Measurements from ENCODE around the gene LARP7.

LARP7 gene

GRCh38 chr4:112677519-112678091 lies 40.7 kb downstream of the LARP7 start:
- ATAC-seq: no peak
- TF ChIP-seq ESRRG (CRISPR knock-in tag; IDR thresholded peaks at IDR 0.05) (no peak), ZNF70 (CRISPR knock-in tag; IDR thresholded peaks at IDR 0.05) (no peak), ZFP3 (CRISPR knock-in tag; IDR thresholded peaks at IDR 0.05) (no peak), TOX (CRISPR knock-in tag; IDR thresholded peaks at IDR 0.05; ENCODE audit: borderline replicate concordance) (no peak), ISL1 (CRISPR knock-in tag; IDR thresholded peaks at IDR 0.05) (no peak), ZFP30 (CRISPR knock-in tag; IDR thresholded peaks at IDR 0.05) (no peak), GLIS3 (CRISPR knock-in tag; IDR thresholded peaks at IDR 0.05) (no peak), OSR1 (CRISPR knock-in tag; IDR thresholded peaks at IDR 0.05) (no peak), ZNF565 (CRISPR knock-in tag; conservative IDR thresholded peaks at IDR 0.05; ENCODE audit: low read depth) (no peak), SNAI2 (CRISPR knock-in tag; IDR thresholded peaks at IDR 0.05) (no peak)

DNA sequence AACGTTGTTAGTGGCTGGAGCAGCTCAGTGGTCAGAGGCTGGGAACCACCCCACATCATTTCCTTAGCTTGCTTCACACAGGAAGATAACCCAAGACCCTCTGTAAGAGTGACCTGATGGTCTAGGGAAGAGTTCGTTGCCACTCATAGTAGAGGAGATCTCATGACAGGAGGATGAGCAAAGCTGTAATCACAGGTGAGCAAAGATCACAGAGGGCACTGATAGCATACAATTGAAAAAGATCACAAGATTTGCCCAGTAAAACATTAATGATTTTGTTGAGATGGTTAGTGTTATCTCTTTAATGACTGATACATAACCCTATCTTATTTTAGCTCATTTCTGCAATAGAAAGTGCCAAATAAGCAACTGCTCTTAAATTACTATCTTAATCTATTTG lies 44.1 kb downstream of the LARP7 start:
- no peak for ATAC-seq
- TF ChIP-seq BACH2 (CRISPR knock-in tag; IDR thresholded peaks at IDR 0.05; ENCODE audit: borderline replicate concordance) (no peak), ARNTL (CRISPR knock-in tag; IDR thresholded peaks at IDR 0.05; ENCODE audit: borderline replicate concordance, low read depth) (no peak)

DNA sequence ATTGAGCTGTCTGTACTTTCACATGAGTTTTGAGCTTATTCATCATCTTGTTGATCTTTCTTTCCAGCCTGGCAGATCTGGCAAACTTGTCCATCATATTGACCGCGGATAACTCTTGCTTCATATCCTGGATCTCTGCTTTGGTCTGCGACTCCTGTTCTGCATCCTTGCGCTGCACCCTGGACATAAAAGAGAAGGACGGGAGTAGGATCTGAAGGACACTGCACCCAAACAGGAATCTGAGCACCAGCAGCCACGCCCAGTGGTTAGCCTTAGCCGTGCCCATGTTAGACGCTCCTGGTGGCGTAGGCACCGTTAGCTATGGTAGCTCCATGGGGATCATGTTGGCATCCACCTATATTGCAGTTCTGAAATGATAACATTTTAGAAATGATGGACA lies 56.6 kb downstream of the LARP7 start:
- no peak for ATAC-seq
- TF ChIP-seq POU6F1 (CRISPR knock-in tag; IDR thresholded peaks at IDR 0.05; ENCODE audit: borderline replicate concordance, low read depth) (no peak), GLIS3 (CRISPR knock-in tag; IDR thresholded peaks at IDR 0.05) (no peak), PPARA (CRISPR knock-in tag; IDR thresholded peaks at IDR 0.05; ENCODE audit: borderline replicate concordance) (no peak), ZFP30 (CRISPR knock-in tag; IDR thresholded peaks at IDR 0.05) (no peak), CREB5 (CRISPR knock-in tag; IDR thresholded peaks at IDR 0.05; ENCODE audit: low read depth) (no peak), ZNF565 (CRISPR knock-in tag; conservative IDR thresholded peaks at IDR 0.05; ENCODE audit: low read depth) (no peak), ARNTL (CRISPR knock-in tag; IDR thresholded peaks at IDR 0.05; ENCODE audit: borderline replicate concordance, low read depth) (no peak), TOX (CRISPR knock-in tag; IDR thresholded peaks at IDR 0.05; ENCODE audit: borderline replicate concordance) (no peak), BACH2 (CRISPR knock-in tag; IDR thresholded peaks at IDR 0.05; ENCODE audit: borderline replicate concordance) (no peak), SNAI2 (CRISPR knock-in tag; IDR thresholded peaks at IDR 0.05) (no peak), CSRNP3 (CRISPR knock-in tag; IDR thresholded peaks at IDR 0.05) (no peak)
- TF ChIP-seq, protein P1, sequence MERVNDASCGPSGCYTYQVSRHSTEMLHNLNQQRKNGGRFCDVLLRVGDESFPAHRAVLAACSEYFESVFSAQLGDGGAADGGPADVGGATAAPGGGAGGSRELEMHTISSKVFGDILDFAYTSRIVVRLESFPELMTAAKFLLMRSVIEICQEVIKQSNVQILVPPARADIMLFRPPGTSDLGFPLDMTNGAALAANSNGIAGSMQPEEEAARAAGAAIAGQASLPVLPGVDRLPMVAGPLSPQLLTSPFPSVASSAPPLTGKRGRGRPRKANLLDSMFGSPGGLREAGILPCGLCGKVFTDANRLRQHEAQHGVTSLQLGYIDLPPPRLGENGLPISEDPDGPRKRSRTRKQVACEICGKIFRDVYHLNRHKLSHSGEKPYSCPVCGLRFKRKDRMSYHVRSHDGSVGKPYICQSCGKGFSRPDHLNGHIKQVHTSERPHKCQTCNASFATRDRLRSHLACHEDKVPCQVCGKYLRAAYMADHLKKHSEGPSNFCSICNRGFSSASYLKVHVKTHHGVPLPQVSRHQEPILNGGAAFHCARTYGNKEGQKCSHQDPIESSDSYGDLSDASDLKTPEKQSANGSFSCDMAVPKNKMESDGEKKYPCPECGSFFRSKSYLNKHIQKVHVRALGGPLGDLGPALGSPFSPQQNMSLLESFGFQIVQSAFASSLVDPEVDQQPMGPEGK (CRISPR knock-in tag; IDR thresholded peaks at IDR 0.05; ENCODE audit: borderline replicate concordance): no peak

GRCh38 chr4:112700679-112701078 lies 63.7 kb downstream of the LARP7 start:
- ATAC-seq: no peak
- no peak for TF ChIP-seq TSHZ2 (CRISPR knock-in tag; IDR thresholded peaks at IDR 0.05)
- no peak for TF ChIP-seq ZFP30 (CRISPR knock-in tag; IDR thresholded peaks at IDR 0.05)
- TF ChIP-seq ZNF8 (CRISPR knock-in tag; IDR thresholded peaks at IDR 0.05): no peak
- TF ChIP-seq RARB (CRISPR knock-in tag; IDR thresholded peaks at IDR 0.05): no peak
- no peak for TF ChIP-seq ZNF565 (CRISPR knock-in tag; conservative IDR thresholded peaks at IDR 0.05; ENCODE audit: low read depth)
- TF ChIP-seq ZNF70 (CRISPR knock-in tag; IDR thresholded peaks at IDR 0.05): no peak
- no peak for TF ChIP-seq ESRRG (CRISPR knock-in tag; IDR thresholded peaks at IDR 0.05)
- TF ChIP-seq TOX (CRISPR knock-in tag; IDR thresholded peaks at IDR 0.05; ENCODE audit: borderline replicate concordance): no peak
